K562 (cell line): ENCODE results near the gene TPGS1. TPM values are rescaled to one million over a fixed set of nuclear protein-coding genes. Genes with fewer than 3 reads are reported as not detected.

ENCODE experiments used
- CTBP1 ChIP-seq: fragments of 450-650 bp; IDR thresholded peaks from 2 replicates; pipeline ENCODE4 v1.6.1; 2016; ENCODE audit warnings: borderline replicate concordance
- EP400 ChIP-seq: fragments of 450-650 bp; IDR thresholded peaks from 2 replicates; pipeline ENCODE4 v1.6.1; 2017; ENCODE audit warnings: antibody characterized with exemption, mild to moderate bottlenecking, moderate library complexity
- FOXK2 ChIP-seq, 2 experiments: fragments of 450-650 bp; IDR thresholded peaks in 1 of 2; conservative IDR thresholded peaks in 1 of 2; 2 replicates each; pipeline ENCODE4 v1.6.1; 2016; ENCODE audit warnings: low read depth in 2 of 2, mild to moderate bottlenecking in 1 of 2
- GATA2 ChIP-seq: sonication (generic); formaldehyde crosslinking; IDR thresholded peaks from 2 replicates; pipeline ENCODE4 v1.4.0; 2020; ENCODE audit warnings: mild to moderate bottlenecking, missing genetic modification reagents
- HCFC1 ChIP-seq: IDR thresholded peaks from 2 replicates; pipeline ENCODE4 v1.6.1; 2012; ENCODE audit warnings: low read depth, low read length, improper control_type of control experiment
- HMG20A ChIP-seq: fragments of 450-650 bp; formaldehyde crosslinking; conservative IDR thresholded peaks from 2 replicates; pipeline ENCODE4 v1.4.0; 2020; ENCODE audit warnings: mild to moderate bottlenecking, mixed read lengths
- HNRNPL ChIP-seq: fragments of 200-400 bp; formaldehyde crosslinking; IDR thresholded peaks from 2 replicates; pipeline ENCODE4 v1.6.1; 2017; ENCODE audit warnings: low read depth, mild to moderate bottlenecking, low read length
- KAT8 ChIP-seq: fragments of 450-650 bp; IDR thresholded peaks from 2 replicates; pipeline ENCODE4 v1.6.1; 2016; ENCODE audit warnings: low read depth, mild to moderate bottlenecking
- KDM4B ChIP-seq, 2 experiments: fragments of 450-650 bp in 1 of 2; sonication (generic) in 1 of 2; IDR thresholded peaks; 2 replicates each; pipeline ENCODE4 v1.6.1; 2016 to 2017; ENCODE audit warnings: borderline replicate concordance in 2 of 2, antibody characterized with exemption in 1 of 2, low read depth in 1 of 2, mild to moderate bottlenecking in 1 of 2
- MECOM ChIP-seq: fragments of 250-450 bp; sonication (Bioruptor Pico); IDR thresholded peaks from 2 replicates; pipeline ENCODE4 v1.8.0; 2022; ENCODE audit warnings: inconsistent platforms
- NR3C1 ChIP-seq: sonication (generic); formaldehyde crosslinking; IDR thresholded peaks from 2 replicates; pipeline ENCODE4 v1.8.1; 2022; ENCODE audit warnings: missing genetic modification reagents
- POLR3A ChIP-seq: IDR thresholded peaks from 2 replicates; pipeline ENCODE4 v1.6.1; 2011; ENCODE audit warnings: borderline replicate concordance, mild to moderate bottlenecking, moderate library complexity; ENCODE audit not compliant: insufficient read length, insufficient read depth; ENCODE audit errors: extremely low read depth
- RBM22 ChIP-seq: fragments of 200-400 bp; formaldehyde crosslinking; IDR thresholded peaks from 2 replicates; pipeline ENCODE4 v1.6.1; 2018; ENCODE audit warnings: low read length, low read depth; ENCODE audit not compliant: poor library complexity, severe bottlenecking
- RCOR1 ChIP-seq, 2 experiments: IDR thresholded peaks; 2 replicates each; pipeline ENCODE4 v1.6.1; 2012; ENCODE audit warnings: low read depth in 2 of 2, low read length in 2 of 2, borderline replicate concordance in 1 of 2, improper control_type of control experiment in 1 of 2
- SMAD1 ChIP-seq: fragments of 150-350 bp; IDR thresholded peaks from 2 replicates; pipeline ENCODE4 v1.6.1; 2014; ENCODE audit warnings: low read length, low read depth; ENCODE audit not compliant: partially characterized antibody
- SNRNP70 ChIP-seq: fragments of 200-400 bp; formaldehyde crosslinking; optimal IDR thresholded peaks from 2 replicates; pipeline ENCODE3; 2017; ENCODE audit warnings: low read depth, low read length
- SUPT5H ChIP-seq: fragments of 450-650 bp; IDR thresholded peaks from 2 replicates; pipeline ENCODE4 v1.6.1; 2016
- ZC3H4 ChIP-seq: sonication (generic); formaldehyde crosslinking; IDR thresholded peaks from 2 replicates; pipeline ENCODE4 v1.9.0; 2021; ENCODE audit warnings: missing genetic modification reagents, borderline replicate concordance
- ZNF12 ChIP-seq: sonication (generic); formaldehyde crosslinking; IDR thresholded peaks from 2 replicates; pipeline ENCODE4 v1.4.0; 2020; ENCODE audit warnings: mild to moderate bottlenecking, missing genetic modification reagents
- polyA plus RNA-seq, 8 experiments: library from polyadenylated mRNA; depleted of rRNA in 4 of 8; stranded (reverse) in 5 of 8; unstranded in 3 of 8; fragments of >200 nt; fragmentation: Nextera tagmentation in 2 of 8; fragmentation: Illumina TruSeq in 1 of 8; extraction: Ambion mirVana in 2 of 8; extraction: Trizol in 1 of 8; gene quantifications; 2 replicates each; pipeline versions ENCODE4 v1.2.1 to v1.2.3, GENCODE V29; 2011 to 2014; ENCODE audit warnings: inconsistent platforms in 1 of 8, missing spikeins in 1 of 8
- total RNA-seq, 7 experiments: library from RNA; depleted of rRNA in 6 of 7; stranded (reverse); fragments of >200 nt in 6 of 7; fragmentation: Illumina TruSeq in 2 of 7; extraction: Trizol in 2 of 7; gene quantifications; 2 replicates each; pipeline versions ENCODE4 v1.2.1 to v1.2.3, GENCODE V29; 2011 to 2021; ENCODE audit warnings: low replicate concordance in 1 of 7
- TF ChIP-seq, protein P1 (sequence below): fragments of 200-800 bp; sonication (Bioruptor generic); IDR thresholded peaks from 2 replicates; pipeline ENCODE4 v1.6.1; 2016; ENCODE audit warnings: missing genetic modification characterization, missing compliant biosample characterization
- TF ChIP-seq, protein P2 (sequence below), 3 experiments: fragments of 200-800 bp in 1 of 3; sonication (Bioruptor generic) in 1 of 3; sonication (generic) in 1 of 3; formaldehyde crosslinking in 1 of 3; IDR thresholded peaks; 2 replicates each; pipeline versions ENCODE4 v1.6.1 to v1.8.0; 2016 to 2022; ENCODE audit warnings: mild to moderate bottlenecking in 2 of 3, missing compliant biosample characterization in 2 of 3, missing genetic modification characterization in 2 of 3, missing genetic modification reagents in 1 of 3

Gene TPGS1
- total and polyA plus RNA-seq, 9 of the 15 experiments (the other 6 are each of a cell fraction or from before 2014, with no cell fraction given) = 0.30 to 31.6 (median 1.2) TPM; not detected in 2

DNA sequence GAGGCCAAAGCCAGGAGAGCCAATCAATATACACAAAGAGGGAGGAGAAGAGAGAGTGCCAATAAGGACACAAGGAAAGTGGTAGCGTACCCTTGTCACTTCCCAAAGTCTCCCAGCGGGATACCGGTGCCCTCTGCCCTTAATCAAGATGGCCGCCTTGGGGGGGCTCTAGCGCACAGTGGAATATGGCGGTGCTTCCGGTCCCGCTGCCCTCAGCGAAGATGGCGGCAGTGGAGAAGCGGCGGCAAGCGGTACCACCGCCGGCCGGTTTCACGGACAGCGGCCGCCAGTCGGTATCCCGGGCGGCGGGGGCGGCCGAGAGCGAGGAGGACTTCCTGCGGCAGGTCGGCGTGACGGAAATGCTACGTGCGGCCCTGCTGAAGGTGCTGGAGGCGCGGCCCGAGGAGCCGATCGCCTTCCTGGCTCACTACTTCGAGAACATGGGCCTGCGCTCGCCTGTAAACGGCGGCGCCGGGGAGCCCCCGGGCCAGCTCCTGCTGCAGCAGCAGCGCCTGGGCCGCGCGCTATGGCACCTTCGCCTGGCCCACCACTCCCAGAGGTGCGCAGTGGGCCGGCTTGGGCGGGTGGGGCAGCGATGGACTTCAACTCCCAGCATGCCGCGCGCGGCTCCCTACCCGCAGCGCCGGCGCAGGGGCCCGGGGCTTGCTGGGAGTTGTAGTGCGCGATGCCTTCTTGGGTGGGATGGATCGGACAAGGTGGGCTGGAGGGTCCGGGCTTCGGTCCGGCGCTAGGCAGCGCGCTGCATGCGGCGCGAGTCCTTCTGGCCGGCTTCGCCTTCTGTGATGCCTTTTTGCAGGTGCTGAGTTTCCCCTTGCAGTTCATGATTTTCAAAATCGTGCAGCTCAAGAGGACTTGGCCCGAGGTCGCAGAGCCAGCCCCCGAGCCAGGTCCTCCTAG, at the start of gene TPGS1 (continued):
- TF ChIP-seq, protein P1, sequence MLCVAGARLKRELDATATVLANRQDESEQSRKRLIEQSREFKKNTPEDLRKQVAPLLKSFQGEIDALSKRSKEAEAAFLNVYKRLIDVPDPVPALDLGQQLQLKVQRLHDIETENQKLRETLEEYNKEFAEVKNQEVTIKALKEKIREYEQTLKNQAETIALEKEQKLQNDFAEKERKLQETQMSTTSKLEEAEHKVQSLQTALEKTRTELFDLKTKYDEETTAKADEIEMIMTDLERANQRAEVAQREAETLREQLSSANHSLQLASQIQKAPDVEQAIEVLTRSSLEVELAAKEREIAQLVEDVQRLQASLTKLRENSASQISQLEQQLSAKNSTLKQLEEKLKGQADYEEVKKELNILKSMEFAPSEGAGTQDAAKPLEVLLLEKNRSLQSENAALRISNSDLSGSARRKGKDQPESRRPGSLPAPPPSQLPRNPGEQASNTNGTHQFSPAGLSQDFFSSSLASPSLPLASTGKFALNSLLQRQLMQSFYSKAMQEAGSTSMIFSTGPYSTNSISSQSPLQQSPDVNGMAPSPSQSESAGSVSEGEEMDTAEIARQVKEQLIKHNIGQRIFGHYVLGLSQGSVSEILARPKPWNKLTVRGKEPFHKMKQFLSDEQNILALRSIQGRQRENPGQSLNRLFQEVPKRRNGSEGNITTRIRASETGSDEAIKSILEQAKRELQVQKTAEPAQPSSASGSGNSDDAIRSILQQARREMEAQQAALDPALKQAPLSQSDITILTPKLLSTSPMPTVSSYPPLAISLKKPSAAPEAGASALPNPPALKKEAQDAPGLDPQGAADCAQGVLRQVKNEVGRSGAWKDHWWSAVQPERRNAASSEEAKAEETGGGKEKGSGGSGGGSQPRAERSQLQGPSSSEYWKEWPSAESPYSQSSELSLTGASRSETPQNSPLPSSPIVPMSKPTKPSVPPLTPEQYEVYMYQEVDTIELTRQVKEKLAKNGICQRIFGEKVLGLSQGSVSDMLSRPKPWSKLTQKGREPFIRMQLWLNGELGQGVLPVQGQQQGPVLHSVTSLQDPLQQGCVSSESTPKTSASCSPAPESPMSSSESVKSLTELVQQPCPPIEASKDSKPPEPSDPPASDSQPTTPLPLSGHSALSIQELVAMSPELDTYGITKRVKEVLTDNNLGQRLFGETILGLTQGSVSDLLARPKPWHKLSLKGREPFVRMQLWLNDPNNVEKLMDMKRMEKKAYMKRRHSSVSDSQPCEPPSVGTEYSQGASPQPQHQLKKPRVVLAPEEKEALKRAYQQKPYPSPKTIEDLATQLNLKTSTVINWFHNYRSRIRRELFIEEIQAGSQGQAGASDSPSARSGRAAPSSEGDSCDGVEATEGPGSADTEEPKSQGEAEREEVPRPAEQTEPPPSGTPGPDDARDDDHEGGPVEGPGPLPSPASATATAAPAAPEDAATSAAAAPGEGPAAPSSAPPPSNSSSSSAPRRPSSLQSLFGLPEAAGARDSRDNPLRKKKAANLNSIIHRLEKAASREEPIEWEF (CRISPR knock-in tag) = peak; percentile 80; the same call in 1 of the 2 replicates
- TF ChIP-seq KDM4B (IDR thresholded peaks at IDR 0.05; ENCODE audit: borderline replicate concordance in 2 of 2, low read depth in 1 of 2) (no peak), MECOM (CRISPR knock-in tag) (no peak), HMG20A (no peak), SUPT5H (peak; percentile 86), SMAD1 (no peak), ZNF12 (CRISPR knock-in tag) (0 out of 2 replicates have a peak, but pooled peaks have one; percentile 37), NR3C1 (CRISPR knock-in tag) (0 out of 2 replicates have a peak, but pooled peaks have one; percentile 58), RCOR1 (IDR thresholded peaks at IDR 0.05; ENCODE audit: borderline replicate concordance in 1 of 2, low read depth in 2 of 2, low read length in 2 of 2) (no peak), HCFC1 (peak; percentile 98), FOXK2 (conservative IDR thresholded peaks at IDR 0.05 in 1 of 2, IDR thresholded peaks at IDR 0.05 in 1 of 2; ENCODE audit: low read depth in 2 of 2) (peak in 1 of 2 experiments; percentile 32; a peak in 1 of 4 replicates), HNRNPL (peak; percentile 59; the same call in 1 of the 2 replicates), ZC3H4 (CRISPR knock-in tag) (no peak), CTBP1 (peak; percentile 12; the same call in 1 of the 2 replicates), KAT8 (0 out of 2 replicates have a peak, but pooled peaks have one; percentile 48), POLR3A (no peak), EP400 (peak; percentile 82), SNRNP70 (no peak), GATA2 (CRISPR knock-in tag) (no peak), RBM22 (peak; percentile 30)
- TF ChIP-seq, protein P2, sequence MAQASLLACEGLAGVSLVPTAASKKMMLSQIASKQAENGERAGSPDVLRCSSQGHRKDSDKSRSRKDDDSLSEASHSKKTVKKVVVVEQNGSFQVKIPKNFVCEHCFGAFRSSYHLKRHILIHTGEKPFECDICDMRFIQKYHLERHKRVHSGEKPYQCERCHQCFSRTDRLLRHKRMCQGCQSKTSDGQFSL (CRISPR knock-in tag; IDR thresholded peaks at IDR 0.05) = peak; percentile 100
- TF ChIP-seq, protein P2 (tag; IDR thresholded peaks at IDR 0.05) = peak in 1 of 2 experiments; percentile 99; a peak in 2 of 4 replicates
